Measurements from ENCODE around the gene ARPC3. TPM values are rescaled to one million over a fixed set of nuclear protein-coding genes. Genes with fewer than 3 reads are reported as not detected.

Gene ARPC3
- total RNA-seq, 2 donors from 2014 or later, result 293 to 338 TPM

DNA sequence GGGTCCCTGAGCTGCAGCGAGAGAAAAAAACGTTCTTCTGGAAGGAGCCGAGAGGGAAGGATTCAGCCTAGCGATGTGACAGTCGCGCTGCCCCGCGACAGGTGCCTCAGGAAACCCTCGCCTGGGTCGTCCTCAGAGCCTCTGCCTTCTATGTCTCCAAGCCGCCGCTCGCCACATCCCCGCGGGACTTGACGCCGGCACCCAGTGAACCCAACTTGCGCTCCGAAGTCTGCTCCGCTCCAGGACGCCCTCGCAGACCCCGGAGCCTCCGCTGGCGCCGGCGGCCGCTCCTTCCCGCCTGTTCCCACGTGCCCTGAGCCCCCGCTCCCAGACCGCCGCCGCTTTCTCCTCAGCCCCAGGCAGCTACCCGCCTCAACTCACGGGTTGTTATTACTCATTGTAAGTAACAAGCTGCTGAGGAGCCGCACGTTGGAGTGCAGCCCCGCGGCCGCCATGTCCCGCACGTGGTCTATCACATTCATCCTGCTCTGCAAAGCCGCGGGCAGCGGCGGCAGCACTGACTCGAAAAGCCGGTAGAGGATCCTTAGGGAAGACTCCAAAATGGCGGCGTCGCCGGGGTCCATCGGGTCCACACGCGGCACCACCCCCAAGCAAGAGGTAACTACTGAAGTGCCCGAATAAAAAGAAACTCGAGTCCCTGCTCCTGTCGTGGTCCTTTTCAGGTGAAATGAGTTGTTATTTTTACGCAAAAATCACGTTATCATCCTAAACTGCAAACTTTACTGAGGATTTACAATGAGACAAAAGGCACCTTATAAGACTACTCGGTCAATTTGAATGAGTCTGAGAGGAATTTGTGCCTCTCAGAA is 46.8 kb downstream of the ARPC3 start, which contains the start of gene ANAPC7:
TSS of gene ANAPC7 (minus strand) at position 563 of the 830 bp plus-strand sequence. CDS start at position 482, 81 bp downstream.
- peak within 1 kb of the TSS; percentile 91 to 94 for H3K27ac ChIP-seq
- H3K27me3 ChIP-seq (replicated peaks; ENCODE audit: insufficient read depth), result no peaks in the 10 kb centered on the region
- TF ChIP-seq, protein P1, sequence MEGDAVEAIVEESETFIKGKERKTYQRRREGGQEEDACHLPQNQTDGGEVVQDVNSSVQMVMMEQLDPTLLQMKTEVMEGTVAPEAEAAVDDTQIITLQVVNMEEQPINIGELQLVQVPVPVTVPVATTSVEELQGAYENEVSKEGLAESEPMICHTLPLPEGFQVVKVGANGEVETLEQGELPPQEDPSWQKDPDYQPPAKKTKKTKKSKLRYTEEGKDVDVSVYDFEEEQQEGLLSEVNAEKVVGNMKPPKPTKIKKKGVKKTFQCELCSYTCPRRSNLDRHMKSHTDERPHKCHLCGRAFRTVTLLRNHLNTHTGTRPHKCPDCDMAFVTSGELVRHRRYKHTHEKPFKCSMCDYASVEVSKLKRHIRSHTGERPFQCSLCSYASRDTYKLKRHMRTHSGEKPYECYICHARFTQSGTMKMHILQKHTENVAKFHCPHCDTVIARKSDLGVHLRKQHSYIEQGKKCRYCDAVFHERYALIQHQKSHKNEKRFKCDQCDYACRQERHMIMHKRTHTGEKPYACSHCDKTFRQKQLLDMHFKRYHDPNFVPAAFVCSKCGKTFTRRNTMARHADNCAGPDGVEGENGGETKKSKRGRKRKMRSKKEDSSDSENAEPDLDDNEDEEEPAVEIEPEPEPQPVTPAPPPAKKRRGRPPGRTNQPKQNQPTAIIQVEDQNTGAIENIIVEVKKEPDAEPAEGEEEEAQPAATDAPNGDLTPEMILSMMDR (IDR thresholded peaks at IDR 0.05), result peak in 1 of 4 experiments; percentile 6
- TF ChIP-seq POLR2AphosphoS5 (IDR thresholded peaks at IDR 0.05) (peak; percentile 65), POLR2A (IDR thresholded peaks at IDR 0.05) (peak; percentile 46)
- H3K9me3 ChIP-seq, result no peaks in the 10 kb centered on the region
- peaks cover 0 to 4% of the 10 kb centered on the region in 2 donors for H3K36me3 ChIP-seq
- DNase-seq (ENCODE audit: low spot score), result peak; percentile 87
- intact Hi-C loops (cut with DNase I), result no loop called here
- under 1% methylated on average over 62 of the region's 62 CpGs for WGBS
- H3K4me1 ChIP-seq (replicated peaks), result no peaks in the 10 kb centered on the region
- peak within 1 kb of the TSS; percentile 80 to 92 for H3K4me3 ChIP-seq

Small RNA genes lying within 50 kb of the gene (small RNA-seq; reads per million reads assigned to genes)
- 0 reads per million in 2 donors for gene RF00278

Other genes with a start within 250 kb of the ARPC3 start
- 100 to 1,000 TPM; 121 to 209 TPM for gene ATP2A2, start 169.1 kb downstream of the ARPC3 start, total RNA-seq
- gene ANAPC7, start 46.6 kb downstream of the ARPC3 start, total RNA-seq, result 10 to 100 TPM; 60.2 to 65.8 TPM
- 10 to 100 TPM; 28.4 to 40.2 TPM for gene GPN3, start 17.9 kb upstream of the ARPC3 start, total RNA-seq
- gene FAM216A, start 18.5 kb upstream of the ARPC3 start, total RNA-seq, result 10 to 100 TPM in 1 of 2 donors, 1 to 10 TPM in 1; 3.6 to 11.5 TPM
- gene VPS29, start 51.8 kb upstream of the ARPC3 start, total RNA-seq, result 10 to 100 TPM; 60.5 to 89.8 TPM
- 1 to 10 TPM in 1 of 2 donors, under 1 TPM in 1; 0.41 to 5.1 TPM for gene RAD9B, start 52.0 kb upstream of the ARPC3 start, total RNA-seq
- gene PPTC7, start 133.0 kb upstream of the ARPC3 start, total RNA-seq, result 10 to 100 TPM; 11.2 to 21.8 TPM
- gene TCTN1, start 163.8 kb upstream of the ARPC3 start, total RNA-seq, result 10 to 100 TPM; 45.5 to 68.7 TPM
- 10 to 100 TPM in 1 of 2 donors, 1 to 10 TPM in 1; 5.4 to 11.2 TPM for gene HVCN1, start 238.8 kb upstream of the ARPC3 start, total RNA-seq

Measured in prostate gland (tissue), 2 donors.